Measurements from ENCODE around the gene HIBCH. TPM values are rescaled to one million over a fixed set of nuclear protein-coding genes. Genes with fewer than 3 reads are reported as not detected.

The HIBCH gene
- total and polyA plus RNA-seq, 2 of the 4 experiments (the other 2 are of a cell fraction), result 8.8 to 11.9 TPM

- no peak for TF ChIP-seq BHLHE40 (IDR thresholded peaks at IDR 0.05; ENCODE audit: low read depth, low read length)
These were observed 583 bp downstream of the HIBCH start (continued) for GRCh38 chr2:190318931-190319554.

GRCh38 chr2:190318514-190318913 is 1.1 kb downstream of the HIBCH start:
- ChIA-PET CTCF (interaction anchor here (0.5 to 2.2 kb wide), 4 partner anchors 13 to 230 kb away, joined by 3 to 9 read pairs (median 4); partner anchors contain the start of gene INPP1), POLR2A (ENCODE audit: unreplicated experiment) (interaction anchor here (1.2 kb wide), 1 partner anchor 16 kb away, joined by 5 read pairs; no protein-coding TSS in a partner anchor)
- H2AK5ac ChIP-seq (ENCODE audit: low read depth, low read length), result peak overlapping the region; percentile 70; the same call in 1 of the 2 replicates
- in situ Hi-C loops (cut with MboI; ENCODE audit: low sequenced_read_pairs) (no loop called here), dilution Hi-C loops (cut with HindIII; ENCODE audit: low sequenced_read_pairs, unreplicated experiment) (no loop called here), intact Hi-C loops (cut with micrococcal nuclease) (loop anchor here (10.0 kb wide), 1 partner anchor 534 kb away; the partner anchor contains the start of genes ORMDL1 and PMS1)
- no peak overlapping the region for H3K18ac ChIP-seq (ENCODE audit: low read depth, low read length)
- no peaks in the 10 kb centered on the region for H4K20me1 ChIP-seq (ENCODE audit: insufficient read depth, low read length)
- no peaks in the 10 kb centered on the region for H3K27me3 ChIP-seq (ENCODE audit: control insufficient read depth, insufficient read depth, low read length)
- TF ChIP-seq CEBPB (IDR thresholded peaks at IDR 0.05; ENCODE audit: low read depth, low read length) (no peak), MAFK (IDR thresholded peaks at IDR 0.05; ENCODE audit: low read depth, low read length) (peak; percentile 42)
- H3K27ac ChIP-seq (ENCODE audit: insufficient read depth, low read length), result no peak overlapping the region
- ATAC-seq (ENCODE audit: low read depth) (no peak), DNase-seq (no peak)
- H4K8ac ChIP-seq (ENCODE audit: low read depth in 2 of 2, low read length in 2 of 2), result peak overlapping the region in 1 of 2 experiments; percentile 7; a peak in 1 of 4 replicates
- H3K4ac ChIP-seq (ENCODE audit: low read depth, low read length), result no peak overlapping the region
- H2AFZ ChIP-seq (replicated peaks; ENCODE audit: low read length, poor library complexity), result no peak overlapping the region
- no peak overlapping the region for H3K56ac ChIP-seq (ENCODE audit: extremely low read depth, insufficient read depth, low read length)
- peaks cover 5% of the 10 kb centered on the region for H3K4me1 ChIP-seq (ENCODE audit: control insufficient read depth, insufficient read depth, low read length)
- no peak overlapping the region for H2BK20ac ChIP-seq (ENCODE audit: low read depth, low read length)
- H3K9ac ChIP-seq (ENCODE audit: low read depth, low read length), result no peak overlapping the region; the same call in 1 of the 2 replicates
- no peaks in the 10 kb centered on the region for H3K36me3 ChIP-seq (ENCODE audit: control insufficient read depth, insufficient read depth, low read length)
- H3K14ac ChIP-seq (replicated peaks; ENCODE audit: low read depth, low read length), result no peak overlapping the region
- no peak overlapping the region for H2BK120ac ChIP-seq (ENCODE audit: low read depth, low read length)
- H3K9me3 ChIP-seq (ENCODE audit: control insufficient read depth, insufficient read depth, low read length), result no peaks in the 10 kb centered on the region
- H3K79me1 ChIP-seq (ENCODE audit: low read depth in 1 of 2, low read length in 2 of 2), result peaks cover 13 to 44% of the 10 kb centered on the region in 2 experiments
- no CpG with 5 or more reads among the region's 4 CpGs for WGBS, 2 experiments (ENCODE audit: extremely low coverage in 2 of 2, insufficient read length in 1 of 2)
- H4K91ac ChIP-seq (ENCODE audit: insufficient read depth, low read depth, low read length), result no peak overlapping the region
- no peaks in the 10 kb centered on the region for H3K9me1 ChIP-seq (ENCODE audit: insufficient read depth, low read length)
- no peak overlapping the region for H2AK9ac ChIP-seq (replicated peaks; ENCODE audit: low read depth, low read length, poor library complexity)
- peak overlapping the region; percentile 57; the same call in 1 of the 2 replicates for H3K23ac ChIP-seq (ENCODE audit: low read depth, low read length)
- H3K4me2 ChIP-seq (ENCODE audit: low read depth, low read length), result peak overlapping the region; percentile 93
- BruUV-seq (replicated peaks), result no TSS peak
- peak overlapping the region; percentile 62 for H3K4me3 ChIP-seq (ENCODE audit: insufficient read depth, low read depth, low read length)
- H2BK5ac ChIP-seq (ENCODE audit: low read depth, low read length, poor library complexity, severe bottlenecking), result no peak overlapping the region
- H2BK15ac ChIP-seq (ENCODE audit: low read depth, low read length), result no peak overlapping the region
- H4K5ac ChIP-seq (ENCODE audit: low read depth, low read length), result no peak overlapping the region
